ENCODE data around the gene PXN. TPM values are rescaled to one million over a fixed set of nuclear protein-coding genes. Genes with fewer than 3 reads are reported as not detected.
A peak's percentile ranks its signal among the peaks of the same experiment; 100 is the strongest.

Gene PXN
- total and polyA plus RNA-seq, 8 donors: 20.9 to 59.0 (median 29.4) TPM

DNA sequence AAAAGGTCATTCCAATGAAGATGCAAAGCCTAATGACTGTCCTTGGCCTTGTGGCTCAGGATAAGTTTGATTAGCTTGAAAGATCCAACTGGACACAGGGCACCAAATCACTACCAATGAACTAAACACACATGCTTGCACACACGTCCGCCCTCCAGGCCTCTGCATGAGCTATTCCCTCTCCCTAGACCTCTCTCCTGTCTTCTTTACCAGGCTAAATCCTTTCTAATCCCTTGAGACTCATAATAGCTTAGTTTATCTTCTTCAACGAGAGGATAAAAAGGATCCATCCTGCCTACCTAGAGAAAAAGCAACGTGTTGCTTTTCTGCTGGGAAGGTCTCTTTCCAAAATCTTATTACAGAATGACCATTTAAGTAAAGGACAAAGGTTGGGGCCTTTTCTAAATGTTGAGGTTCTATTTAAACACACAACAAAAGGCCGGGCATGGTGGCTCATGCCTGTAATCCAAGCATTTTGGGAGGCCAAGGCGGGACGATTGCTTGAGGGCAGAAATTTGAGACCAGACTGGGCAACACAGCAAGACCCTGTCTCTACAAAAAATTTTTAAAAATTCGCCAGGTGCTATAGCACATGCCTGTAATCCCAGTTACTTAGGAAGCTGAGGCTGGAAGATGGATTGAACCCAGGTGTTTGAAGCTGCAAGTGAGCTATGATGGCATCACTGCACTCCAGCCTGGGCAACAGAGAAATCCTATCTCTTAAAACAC lies 22.4 kb downstream of the PXN start:
- intact Hi-C loops (cut with DNase I): no loop called here
- FAIRE-seq (no peak), ATAC-seq (no peak), DNase-seq (no peak)
- no peak for TF ChIP-seq CTCF (IDR thresholded peaks at IDR 0.05)
- 88 to 90% methylated on average over 8 of the region's 8 CpGs for WGBS, 2 donors
- no peaks in the 10 kb centered on the region for H3K9me3 ChIP-seq
- no peak overlapping the region for H3K27ac ChIP-seq
- no peak overlapping the region for H3K4me3 ChIP-seq
- peaks cover 6 to 15% (median 13%) of the 10 kb centered on the region in 3 donors for H3K4me1 ChIP-seq
- H3K36me3 ChIP-seq: no peaks in the 10 kb centered on the region
- H3K27me3 ChIP-seq: no peaks in the 10 kb centered on the region

- WGBS, 2 donors: 79 to 84% methylated on average over 9 of the region's 9 CpGs
Observed at GRCh38 chr12:120242275-120242799, 23.2 kb downstream of the PXN start.

DNA sequence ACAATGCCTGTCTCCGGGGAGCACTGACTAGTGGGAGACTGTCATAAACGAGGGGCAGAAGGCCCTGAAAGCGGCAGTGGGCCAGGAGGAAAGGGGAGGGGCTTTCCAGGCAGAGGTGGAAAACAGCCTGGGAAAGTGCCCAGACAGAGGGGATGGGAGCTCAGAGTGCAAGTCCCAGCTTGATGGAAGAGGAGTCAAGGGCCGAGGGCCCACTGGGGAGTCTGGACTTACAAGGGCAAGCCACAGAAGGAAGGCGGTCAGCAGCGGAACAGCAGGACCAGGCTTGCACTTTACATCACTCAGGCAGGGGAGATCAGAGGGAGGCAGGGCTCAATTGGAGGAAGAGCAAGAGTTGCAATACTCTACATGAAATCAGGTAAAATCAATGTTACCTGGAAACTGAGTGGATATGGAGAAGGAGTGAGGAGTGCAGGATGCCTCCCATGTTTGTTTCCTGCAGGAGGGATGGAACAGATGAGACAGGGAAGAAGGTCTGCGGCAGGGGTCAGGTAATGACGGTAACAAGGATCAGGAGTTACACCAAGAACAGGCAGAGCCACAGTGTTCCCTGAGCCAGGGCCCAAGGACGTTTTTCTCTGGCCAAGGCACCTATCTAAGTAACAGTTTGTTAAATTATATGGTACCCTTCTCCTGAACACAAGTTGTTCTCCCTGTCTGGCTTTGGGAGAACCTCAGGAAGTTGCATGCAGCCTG lies 23.8 kb downstream of the PXN start:
- ATAC-seq: no peak
- intact Hi-C loops (cut with DNase I): no loop called here
- Histone ChIP-seq H3K9me3 (no peaks in the 10 kb centered on the region), H3K4me1 (peaks cover 0 to 5% (median under 1%) of the 10 kb centered on the region in 3 donors), H3K4me3 (no peak overlapping the region), H3K36me3 (no peaks in the 10 kb centered on the region), H3K27ac (no peak overlapping the region), H3K27me3 (no peaks in the 10 kb centered on the region)
- TF ChIP-seq CTCF (IDR thresholded peaks at IDR 0.05): no peak
- DNase-seq: peak in 1 of 6 donors; percentile 25
- 67 to 72% methylated on average over 9 of the region's 9 CpGs for WGBS, 2 donors
- no peak for FAIRE-seq

More at GRCh38 chr12:120242275-120242799, 23.2 kb downstream of the PXN start:
- intact Hi-C loops (cut with DNase I): no loop called here
- no peak for TF ChIP-seq CTCF (IDR thresholded peaks at IDR 0.05)
- H3K9me3 ChIP-seq: no peaks in the 10 kb centered on the region
- no peak for FAIRE-seq
- H3K4me1 ChIP-seq: peaks cover 5 to 11% (median 6%) of the 10 kb centered on the region in 3 donors
- H3K27ac ChIP-seq: no peak overlapping the region
- H3K27me3 ChIP-seq: no peaks in the 10 kb centered on the region
- H3K4me3 ChIP-seq: no peak overlapping the region
- ATAC-seq: no peak
- peak in 1 of 6 donors; percentile 27 for DNase-seq
- H3K36me3 ChIP-seq: no peaks in the 10 kb centered on the region

DNA sequence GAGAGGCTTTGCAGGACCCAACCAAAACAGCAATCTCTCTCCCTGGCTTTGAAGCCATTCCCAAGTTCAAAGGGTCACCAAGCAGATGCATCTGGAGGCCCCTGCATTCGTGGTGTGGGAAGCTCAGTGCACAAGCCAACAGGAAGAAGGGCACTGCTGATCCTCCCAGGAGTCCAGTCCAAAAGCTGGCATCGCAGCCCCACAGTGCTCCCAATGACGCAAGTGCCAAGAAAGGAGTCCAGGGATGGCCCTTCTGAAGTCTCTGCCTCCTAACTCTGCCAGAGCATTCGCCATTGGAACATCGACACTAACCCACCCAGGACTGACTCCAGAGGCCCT lies 25.1 kb downstream of the PXN start:
- Histone ChIP-seq H3K36me3 (no peaks in the 10 kb centered on the region), H3K27me3 (no peaks in the 10 kb centered on the region), H3K9me3 (no peaks in the 10 kb centered on the region), H3K4me3 (no peak overlapping the region), H3K4me1 (peaks cover 5 to 15% (median 9%) of the 10 kb centered on the region in 3 donors), H3K27ac (no peak overlapping the region)
- 77 to 79% methylated on average over 5 of the region's 5 CpGs for WGBS, 2 donors
- no peak for ATAC-seq
- no peak for TF ChIP-seq CTCF (IDR thresholded peaks at IDR 0.05)
- intact Hi-C loops (cut with DNase I): no loop called here
- DNase-seq: peak in 1 of 6 donors; percentile 26
- FAIRE-seq: no peak
